Kidney epithelial cell (primary cell): ENCODE data around the gene PTPMT1. TPM values are rescaled to one million over a fixed set of nuclear protein-coding genes. Genes with fewer than 3 reads are reported as not detected.

ENCODE experiments used
- total RNA-seq: library from RNA; depleted of rRNA; stranded (reverse); fragments of >200 nt; gene quantifications from 2 replicates; pipeline ENCODE4 v1.2.3, GENCODE V29; 2015

The PTPMT1 gene
- total RNA-seq, 1 donor from 2014 or later = 166 TPM

Other genes with a start within 250 kb of the PTPMT1 start
- not detected in 2 replicates for gene MYBPC3, start 212.9 kb upstream of the PTPMT1 start, total RNA-seq
- gene SPI1, start 187.1 kb upstream of the PTPMT1 start, total RNA-seq = 0.14 TPM in 1 of 2 replicates, not detected in the other
- gene SLC39A13, start 157.0 kb upstream of the PTPMT1 start, total RNA-seq = 113 and 117 TPM in 2 replicates
- 115 and 126 TPM in 2 replicates for gene PSMC3, start 139.2 kb upstream of the PTPMT1 start, total RNA-seq
- gene RAPSN, start 116.5 kb upstream of the PTPMT1 start, total RNA-seq = 0.14 and 0.21 TPM in 2 replicates
- gene CELF1, start 12.5 kb upstream of the PTPMT1 start, total RNA-seq = 76.3 and 90.6 TPM in 2 replicates
- 19.6 and 21.5 TPM in 2 replicates for gene KBTBD4, start 13.4 kb downstream of the PTPMT1 start, total RNA-seq
- gene NDUFS3, start 13.5 kb downstream of the PTPMT1 start, total RNA-seq = 71.3 and 84.5 TPM in 2 replicates
- gene FAM180B, start 21.1 kb downstream of the PTPMT1 start, total RNA-seq = not detected in 2 replicates
- 2.1 and 7.1 TPM in 2 replicates for gene C1QTNF4, start 28.8 kb downstream of the PTPMT1 start, total RNA-seq
- gene MTCH2, start 77.0 kb downstream of the PTPMT1 start, total RNA-seq = 112 and 131 TPM in 2 replicates
- gene AGBL2, start 149.8 kb downstream of the PTPMT1 start, total RNA-seq = 0.29 and 0.62 TPM in 2 replicates
- 56.5 and 96.4 TPM in 2 replicates for gene FNBP4, start 201.7 kb downstream of the PTPMT1 start, total RNA-seq